HG03175 (cell line): ENCODE results near the gene KCNG4.
"Not testable (repeated sequence)": the region's sequence is repeated elsewhere in the genome, so short reads cannot be mapped to it uniquely, and the experiment has no call there.

ENCODE experiments used
- ATAC-seq: cut with Tn5 transposase; IDR thresholded peaks from one replicate; pipeline ENCODE4 v1.9.1; 2021; ENCODE audit warnings: mild to moderate bottlenecking, moderate library complexity; ENCODE audit not compliant: unreplicated experiment

The KCNG4 gene

GRCh38 chr16:84212154-84212553 is 27.7 kb downstream of the KCNG4 start:
- ATAC-seq, result no peak

DNA sequence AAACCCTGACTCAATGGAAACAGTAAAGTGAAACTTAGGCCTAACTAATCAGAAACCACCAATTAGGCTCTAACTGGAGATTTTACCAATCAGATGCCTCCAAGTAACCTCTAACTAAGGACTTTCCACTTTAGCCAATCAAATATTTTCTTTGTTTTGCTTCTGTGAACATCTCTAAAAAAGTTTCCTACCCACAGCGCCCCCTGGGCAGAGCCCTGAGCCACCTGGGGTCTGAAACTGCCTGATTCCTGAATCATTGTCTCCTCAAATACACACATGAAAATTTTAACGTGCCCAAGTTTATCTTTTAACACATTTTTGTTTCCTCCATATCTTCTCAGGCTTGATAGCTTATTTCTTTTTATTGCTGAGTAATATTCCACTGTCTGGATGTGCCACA is 29.8 kb downstream of the KCNG4 start:
- no peak for ATAC-seq

GRCh38 chr16:84207879-84208278 is 31.9 kb downstream of the KCNG4 start:
- ATAC-seq, result no peak

DNA sequence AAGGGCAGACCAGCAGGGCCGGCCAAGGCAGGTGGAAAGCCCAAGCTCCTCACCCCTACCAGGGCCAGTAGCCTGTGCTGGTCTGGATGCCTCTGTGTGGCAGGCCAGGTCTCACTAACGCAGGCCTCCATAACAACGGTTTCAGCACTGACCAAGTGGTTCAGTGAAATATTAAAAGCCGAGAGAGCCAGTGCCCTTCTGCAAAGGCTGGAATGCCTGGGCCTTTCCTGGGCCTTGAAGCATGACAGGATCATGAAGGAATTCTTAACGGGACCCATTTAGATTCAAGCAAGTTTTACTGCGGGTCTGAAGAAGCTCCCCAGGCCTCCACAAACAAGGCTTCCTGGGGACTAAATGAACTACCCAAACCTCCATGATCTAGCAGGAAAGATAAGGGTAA is 32.6 kb downstream of the KCNG4 start:
- no peak for ATAC-seq

GRCh38 chr16:84205976-84206691 is 33.7 kb downstream of the KCNG4 start:
- ATAC-seq, result no peak

DNA sequence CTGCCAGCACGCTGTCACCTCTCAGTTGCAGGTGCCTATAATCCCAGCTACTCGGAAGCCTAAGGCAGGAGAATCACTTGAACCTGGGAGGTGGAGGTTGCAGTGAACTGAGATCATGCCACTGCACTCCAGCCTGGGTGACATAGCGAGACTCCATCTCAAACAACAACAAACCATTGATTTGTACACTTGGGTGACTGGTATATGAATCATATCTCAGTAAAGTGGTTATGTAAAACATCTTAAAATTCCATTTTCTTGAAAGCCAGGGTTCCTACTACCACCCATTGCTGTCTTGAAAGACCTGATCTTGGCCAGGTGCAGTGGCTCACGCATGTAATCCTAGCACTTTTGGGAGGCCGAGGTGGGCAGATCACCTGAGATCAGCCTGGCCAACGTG is 34.7 kb downstream of the KCNG4 start:
- not testable (repeated sequence) for ATAC-seq

DNA sequence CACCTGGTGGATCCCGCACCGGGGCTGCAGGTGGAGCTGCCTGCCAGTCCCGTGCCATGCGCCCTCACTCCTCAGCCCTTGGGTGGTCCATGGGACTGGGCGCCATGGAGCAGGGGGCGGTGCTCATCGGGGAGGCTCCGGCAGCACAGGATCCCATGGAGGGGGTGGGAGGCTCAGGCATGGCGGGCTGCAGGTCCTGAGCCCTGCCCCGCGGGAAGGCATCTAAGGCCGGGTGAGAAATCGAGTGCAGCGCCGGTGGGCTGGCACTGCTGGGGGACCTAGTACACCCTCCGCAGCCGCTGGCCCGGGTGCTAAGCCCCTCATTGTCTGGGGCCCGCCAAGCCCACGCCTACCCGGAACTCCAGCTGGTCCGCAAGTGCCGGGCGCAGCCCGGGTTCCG is 35.3 kb downstream of the KCNG4 start:
- not testable (repeated sequence) for ATAC-seq

DNA sequence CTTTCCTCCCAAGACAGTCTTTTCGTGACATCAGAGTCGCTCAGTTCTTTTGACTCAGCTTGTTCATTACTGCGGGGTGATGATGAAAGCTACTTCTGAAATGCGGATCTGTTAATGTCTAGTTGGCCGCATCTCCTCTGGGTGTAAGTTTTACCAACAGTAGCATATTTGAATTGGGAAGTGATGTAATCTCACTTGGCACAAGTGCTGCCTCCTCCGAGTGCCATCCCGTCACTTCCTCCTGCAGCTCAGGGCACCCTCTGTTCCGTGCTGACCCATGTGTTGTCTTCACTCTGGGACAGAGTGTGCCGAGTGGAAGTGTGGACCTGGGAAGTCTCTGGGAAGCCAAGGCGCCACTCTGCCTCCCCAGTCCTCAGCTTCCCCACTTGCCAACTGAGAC is 40.0 kb downstream of the KCNG4 start:
- ATAC-seq, result no peak

DNA sequence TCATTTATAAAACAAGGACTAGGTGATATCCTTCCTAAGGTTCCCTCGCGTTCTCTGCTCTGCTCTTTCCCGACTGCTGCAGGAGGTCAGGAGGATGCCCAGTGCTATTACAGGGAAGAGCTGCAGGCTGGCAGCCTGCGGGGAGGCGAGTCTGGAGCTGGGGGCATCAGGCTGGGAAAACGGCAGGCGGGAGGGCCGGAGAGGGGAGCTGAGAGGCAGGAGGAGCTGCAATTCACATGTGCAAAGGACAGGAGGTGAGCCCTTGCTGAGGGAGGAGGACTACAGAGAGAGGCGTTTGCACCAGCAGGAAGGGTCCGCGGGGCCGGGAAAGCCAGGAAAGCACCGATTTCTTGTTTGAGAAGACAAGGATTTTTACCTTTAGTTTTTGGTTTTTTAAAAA is 40.7 kb downstream of the KCNG4 start:
- no peak for ATAC-seq

GRCh38 chr16:84198401-84198800 is 41.4 kb downstream of the KCNG4 start:
- ATAC-seq, result no peak

DNA sequence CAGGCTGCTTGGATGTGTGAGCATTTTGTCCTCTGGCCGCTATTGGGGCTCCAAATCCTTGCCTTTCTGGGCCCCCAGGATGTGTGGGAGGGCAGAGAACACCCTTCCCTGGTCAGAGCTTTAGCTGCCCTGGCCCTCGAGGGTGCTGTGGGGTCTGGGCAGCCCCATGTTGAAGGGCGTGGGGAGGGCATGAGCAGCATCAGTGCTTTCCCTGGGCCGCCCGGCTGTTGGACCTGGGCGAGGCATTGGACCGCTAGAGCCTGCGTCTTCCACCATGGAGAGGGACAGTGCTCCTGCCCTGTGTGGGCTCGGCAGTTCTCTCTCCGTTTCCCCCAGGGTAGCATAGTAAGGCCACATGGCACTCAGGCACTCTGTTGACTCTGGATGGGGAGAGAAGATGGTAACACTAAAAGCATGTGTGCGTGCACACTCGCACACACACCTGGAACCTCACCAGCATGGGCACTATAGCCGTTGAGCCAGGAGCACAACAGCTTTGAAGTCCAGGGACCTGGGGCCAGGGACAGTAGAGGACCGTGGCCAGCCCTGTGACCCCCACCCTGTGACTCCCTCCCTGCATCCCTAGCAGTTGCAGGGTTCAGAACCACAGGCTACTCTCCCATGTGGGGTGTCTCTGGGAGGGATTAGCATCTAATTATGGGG is 42.2 kb downstream of the KCNG4 start:
- no peak for ATAC-seq

- no peak for ATAC-seq
These were observed 43.0 kb downstream of the KCNG4 start for GRCh38 chr16:84196727-84197394.

DNA sequence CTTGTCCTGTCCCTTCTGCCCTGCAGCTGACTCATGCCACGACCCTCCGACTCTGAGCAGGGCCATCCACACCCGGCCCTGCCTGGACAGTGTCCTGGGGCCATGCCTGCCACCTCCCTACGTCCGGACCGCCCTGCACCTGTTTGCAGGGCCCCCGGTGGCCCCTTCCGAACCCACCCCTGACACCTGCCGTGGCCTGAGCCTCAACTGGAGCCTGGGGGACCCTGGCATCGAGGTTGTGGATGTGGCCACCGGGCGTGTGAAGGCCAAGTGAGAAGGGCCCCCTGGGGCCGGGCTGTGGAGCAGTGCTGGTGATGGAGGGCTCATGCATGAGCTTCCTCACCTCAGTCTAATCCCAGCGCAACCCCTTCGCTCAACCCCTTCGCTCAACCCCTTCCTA is 43.7 kb downstream of the KCNG4 start:
- no peak for ATAC-seq

GRCh38 chr16:84195201-84196093 is 44.4 kb downstream of the KCNG4 start:
- no peak for ATAC-seq

DNA sequence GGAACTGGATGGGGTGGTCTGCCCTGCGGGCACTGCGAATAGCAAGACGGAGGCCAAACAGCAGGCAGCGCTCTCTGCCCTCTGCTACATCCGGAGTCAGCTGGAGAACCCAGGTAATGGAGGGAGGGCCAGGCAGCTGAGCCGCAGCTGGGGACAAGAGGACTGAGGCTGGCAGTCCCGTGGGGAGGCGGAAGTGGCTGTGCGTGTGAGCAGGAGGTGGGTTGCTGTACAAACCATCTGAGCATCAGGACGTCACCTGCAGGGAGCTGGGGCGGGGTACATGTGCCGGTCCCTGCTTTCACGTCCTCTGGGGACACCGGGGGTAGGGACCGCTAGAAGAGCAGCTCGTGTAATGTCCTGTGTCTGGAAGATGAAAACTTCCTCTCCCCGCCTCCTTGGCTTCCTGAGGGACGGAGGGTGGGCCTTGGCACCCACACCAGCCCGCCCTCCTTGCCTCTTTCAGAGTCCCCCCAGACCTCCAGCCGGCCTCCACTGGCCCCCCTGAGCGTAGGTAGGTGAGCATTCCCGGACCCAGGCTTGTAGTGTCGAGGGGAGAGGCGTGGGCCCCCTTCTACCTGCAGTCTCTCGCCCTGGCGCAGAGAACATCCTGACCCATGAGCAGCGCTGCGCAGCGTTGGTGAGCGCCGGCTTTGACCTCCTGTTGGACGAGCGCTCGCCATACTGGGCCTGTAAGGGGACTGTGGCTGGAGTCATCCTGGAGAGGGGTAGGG is 45.2 kb downstream of the KCNG4 start:
- ATAC-seq, result peak; percentile 65

GRCh38 chr16:84194018-84194417 is 45.8 kb downstream of the KCNG4 start:
- ATAC-seq, result no peak

- no peak for ATAC-seq
These were observed 46.3 kb downstream of the KCNG4 start for GRCh38 chr16:84193480-84193879.

DNA sequence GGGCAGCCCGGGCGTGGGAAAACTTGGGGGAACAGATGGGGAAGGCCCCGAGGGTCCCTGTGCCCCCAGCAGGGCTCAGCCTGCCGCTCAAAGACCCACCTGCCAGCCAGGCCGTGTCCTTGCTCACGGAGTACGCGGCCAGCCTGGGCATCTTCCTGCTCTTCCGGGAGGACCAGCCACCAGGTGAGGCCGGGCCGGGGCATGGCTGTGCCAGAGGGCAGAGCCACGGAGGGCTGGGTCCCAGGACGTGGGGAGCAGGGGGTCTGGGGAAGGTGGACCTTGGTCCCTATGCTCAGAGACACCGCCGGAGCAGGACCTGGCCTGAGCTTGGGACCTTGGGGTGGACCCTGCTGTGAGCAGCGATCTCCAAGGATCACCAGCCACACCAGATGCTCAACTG is 48.3 kb downstream of the KCNG4 start:
- ATAC-seq, result no peak

DNA sequence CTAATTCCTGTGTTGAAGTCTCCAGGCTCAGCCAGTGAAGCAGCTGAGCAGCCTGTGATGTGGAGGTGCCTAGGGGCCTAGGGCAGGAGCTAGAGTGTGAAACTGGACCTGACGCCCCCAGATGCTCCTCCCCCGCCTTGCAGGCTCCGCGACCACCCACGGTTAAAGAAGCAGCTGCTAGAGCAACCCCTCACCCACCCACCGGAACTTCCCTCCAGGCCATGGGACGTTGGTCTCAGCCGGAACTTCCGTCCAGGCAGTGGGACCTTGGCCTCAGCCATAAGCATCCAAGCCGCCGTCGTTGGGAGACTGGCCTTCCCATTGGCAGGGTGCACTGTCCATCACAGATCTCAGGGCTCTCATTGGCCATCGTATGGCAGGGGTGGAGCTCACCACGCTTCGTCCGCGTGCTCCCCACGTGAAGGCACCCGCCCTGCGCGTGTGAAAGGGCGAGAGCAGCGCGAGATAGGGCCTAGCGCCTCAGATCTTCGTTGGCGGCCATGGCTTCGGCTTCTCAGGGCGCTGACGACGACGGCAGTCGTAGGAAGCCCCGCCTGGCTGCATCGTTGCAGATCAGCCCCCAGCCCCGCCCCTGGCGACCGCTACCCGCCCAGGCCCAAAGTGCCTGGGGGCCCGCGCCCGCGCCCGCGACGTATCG is 49.0 kb downstream of the KCNG4 start, which contains the start of gene ADAD2:
Gene ADAD2, plus strand, starts transcription at position 427 of the 658 bp plus-strand sequence. Its CDS starts 74 bp downstream, at position 501.
- no peak for ATAC-seq
